Measurements from ENCODE around the gene REX1BD. TPM values are rescaled to one million over a fixed set of nuclear protein-coding genes. Genes with fewer than 3 reads are reported as not detected.
"Not testable (repeated sequence)": the region's sequence is repeated elsewhere in the genome, so short reads cannot be mapped to it uniquely, and the experiment has no call there.

The REX1BD gene
- total RNA-seq, 6 experiments from 2014 or later = 30.4 to 71.7 (median 45.6) TPM

DNA sequence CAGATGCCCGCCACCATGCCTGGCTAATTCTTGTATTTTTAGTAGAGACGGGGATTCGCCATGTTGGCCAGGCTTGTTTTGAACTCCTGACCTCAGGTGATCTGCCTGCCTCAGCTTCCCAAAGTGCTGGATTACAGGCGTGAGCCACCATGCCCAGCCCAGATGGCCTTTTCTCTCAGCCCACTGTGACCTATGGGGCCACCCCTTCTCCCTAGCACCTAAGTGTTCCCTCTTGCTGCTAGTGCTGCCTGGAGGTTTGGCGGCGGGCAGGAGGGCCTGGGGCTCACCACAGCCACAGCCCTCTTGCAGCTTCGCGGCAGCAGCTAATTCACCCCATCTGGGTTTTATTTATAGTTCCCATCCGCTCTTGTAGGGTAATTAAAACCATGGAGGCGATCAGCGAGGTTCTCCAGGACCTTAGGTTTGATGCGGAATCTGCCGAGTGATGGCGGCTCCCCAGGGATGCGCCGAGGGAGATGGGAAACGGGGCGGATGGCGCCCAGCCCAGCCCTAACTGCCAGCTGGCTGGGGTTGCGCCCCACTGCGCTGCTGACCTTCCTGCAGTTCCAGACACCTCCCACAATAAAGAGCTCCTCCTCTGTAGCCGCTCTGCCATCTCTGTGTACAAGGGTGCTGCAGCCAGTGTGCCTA lies 3.3 kb downstream of the REX1BD start:
- H3K4me1 ChIP-seq = peaks cover 0 to 22% (median 9%) of the 10 kb centered on the region in 4 donors
- H3K4me3 ChIP-seq = no peak overlapping the region
- H3K27ac ChIP-seq = no peak overlapping the region
- H3K27me3 ChIP-seq = no peaks in the 10 kb centered on the region
- DNase-seq (no peak), ATAC-seq (no peak)
- peaks cover 0 to 9% (median 2%) of the 10 kb centered on the region in 4 donors for H3K36me3 ChIP-seq
- H3K9me3 ChIP-seq = no peaks in the 10 kb centered on the region
- WGBS (ENCODE audit: insufficient coverage, low coverage, low lambda C conversion rate, missing lambda C conversion rate) = 86% methylated on average over 6 of the region's 22 CpGs
- TF ChIP-seq POLR2A (IDR thresholded peaks at IDR 0.05) = no peak
- TF ChIP-seq, protein P1, sequence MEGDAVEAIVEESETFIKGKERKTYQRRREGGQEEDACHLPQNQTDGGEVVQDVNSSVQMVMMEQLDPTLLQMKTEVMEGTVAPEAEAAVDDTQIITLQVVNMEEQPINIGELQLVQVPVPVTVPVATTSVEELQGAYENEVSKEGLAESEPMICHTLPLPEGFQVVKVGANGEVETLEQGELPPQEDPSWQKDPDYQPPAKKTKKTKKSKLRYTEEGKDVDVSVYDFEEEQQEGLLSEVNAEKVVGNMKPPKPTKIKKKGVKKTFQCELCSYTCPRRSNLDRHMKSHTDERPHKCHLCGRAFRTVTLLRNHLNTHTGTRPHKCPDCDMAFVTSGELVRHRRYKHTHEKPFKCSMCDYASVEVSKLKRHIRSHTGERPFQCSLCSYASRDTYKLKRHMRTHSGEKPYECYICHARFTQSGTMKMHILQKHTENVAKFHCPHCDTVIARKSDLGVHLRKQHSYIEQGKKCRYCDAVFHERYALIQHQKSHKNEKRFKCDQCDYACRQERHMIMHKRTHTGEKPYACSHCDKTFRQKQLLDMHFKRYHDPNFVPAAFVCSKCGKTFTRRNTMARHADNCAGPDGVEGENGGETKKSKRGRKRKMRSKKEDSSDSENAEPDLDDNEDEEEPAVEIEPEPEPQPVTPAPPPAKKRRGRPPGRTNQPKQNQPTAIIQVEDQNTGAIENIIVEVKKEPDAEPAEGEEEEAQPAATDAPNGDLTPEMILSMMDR (IDR thresholded peaks at IDR 0.05) = no peak
- intact Hi-C loops (cut with DNase I) = loop anchor here in 1 of 2 donors (5.0 kb wide), 1 partner anchor 255 kb away; no protein-coding TSS in a partner anchor

DNA sequence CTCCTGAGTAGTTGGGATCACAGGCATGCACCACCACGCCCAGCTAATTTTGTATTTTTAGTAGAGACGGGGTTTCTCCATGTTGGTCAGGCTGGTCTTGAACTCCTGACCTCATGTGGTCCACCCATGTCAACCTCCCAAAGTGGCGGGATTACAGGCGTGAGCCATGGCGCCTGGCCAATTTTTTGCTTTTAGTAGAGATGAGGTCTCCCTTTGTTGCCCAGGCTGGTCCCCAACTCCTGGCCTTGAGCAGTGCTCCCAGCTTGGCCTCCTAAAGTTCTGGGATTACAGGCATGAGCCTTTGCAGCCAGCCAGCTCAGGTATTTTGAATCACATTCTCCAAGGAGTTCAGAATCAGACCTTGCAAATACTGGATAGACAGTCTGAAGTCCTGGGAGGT lies 4.1 kb downstream of the REX1BD start:
- not testable (repeated sequence) for H3K27me3 ChIP-seq, DNase-seq, H3K27ac ChIP-seq, H3K9me3 ChIP-seq, H3K36me3 ChIP-seq, ATAC-seq, H3K4me3 ChIP-seq
- peaks cover 0 to 22% (median 9%) of the 10 kb centered on the region in 4 donors for H3K4me1 ChIP-seq
- 0% methylated on average over 1 of the region's 5 CpGs for WGBS (ENCODE audit: insufficient coverage, low coverage, low lambda C conversion rate, missing lambda C conversion rate)
- intact Hi-C loops (cut with DNase I) = loop anchor here in 1 of 2 donors (5.0 kb wide), 1 partner anchor 255 kb away; no protein-coding TSS in a partner anchor

DNA sequence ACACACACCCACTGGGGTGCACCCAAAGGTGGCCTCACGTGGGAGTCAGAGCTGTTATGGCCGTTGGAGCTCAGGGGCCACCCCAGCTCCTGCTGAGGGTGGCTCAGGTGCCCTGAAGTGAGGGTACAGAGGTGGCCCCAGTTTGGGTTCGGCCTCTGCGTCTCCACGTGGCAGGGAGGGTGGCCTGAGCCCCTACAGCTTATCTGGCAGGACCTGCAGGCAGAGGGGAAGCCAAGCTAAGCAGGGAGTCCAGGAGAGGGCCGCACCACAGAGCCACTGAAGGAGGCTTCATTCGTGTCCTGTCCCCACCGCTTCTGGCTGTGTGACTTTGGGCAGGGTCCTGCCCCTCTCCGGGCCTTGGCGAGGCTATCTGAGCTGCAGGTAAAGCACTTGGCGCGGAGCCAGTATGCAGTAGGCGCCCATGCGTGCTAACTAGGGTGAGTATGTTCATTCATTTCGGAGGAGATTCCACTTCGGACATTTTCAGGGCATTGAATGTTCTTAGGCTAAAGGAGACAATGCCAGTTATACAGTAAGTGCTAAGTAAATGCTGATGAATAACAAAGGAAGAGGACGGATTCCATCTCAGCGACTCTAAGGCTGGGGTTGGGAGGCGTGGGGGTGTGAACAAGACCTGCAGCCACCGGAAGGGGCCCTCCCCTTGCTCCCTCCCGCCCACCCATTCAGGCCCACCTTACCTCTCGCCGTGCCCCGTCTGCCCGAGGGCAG lies 4.9 kb downstream of the REX1BD start:
- intact Hi-C loops (cut with DNase I) = loop anchor here in 1 of 2 donors (5.0 kb wide), 1 partner anchor 254 kb away; no protein-coding TSS in a partner anchor
- Histone ChIP-seq H3K36me3 (peaks cover 0 to 9% (median 2%) of the 10 kb centered on the region in 4 donors), H3K27ac (no peak overlapping the region), H3K4me3 (no peak overlapping the region), H3K4me1 (peaks cover 0 to 22% (median 9%) of the 10 kb centered on the region in 4 donors), H3K9me3 (no peaks in the 10 kb centered on the region), H3K27me3 (no peaks in the 10 kb centered on the region)
- DNase-seq (no peak), ATAC-seq (no peak)
- TF ChIP-seq, protein P1 (IDR thresholded peaks at IDR 0.05) = no peak
- TF ChIP-seq POLR2A (IDR thresholded peaks at IDR 0.05) = no peak
- WGBS (ENCODE audit: insufficient coverage, low coverage, low lambda C conversion rate, missing lambda C conversion rate) = 20% methylated on average over 7 of the region's 25 CpGs

DNA sequence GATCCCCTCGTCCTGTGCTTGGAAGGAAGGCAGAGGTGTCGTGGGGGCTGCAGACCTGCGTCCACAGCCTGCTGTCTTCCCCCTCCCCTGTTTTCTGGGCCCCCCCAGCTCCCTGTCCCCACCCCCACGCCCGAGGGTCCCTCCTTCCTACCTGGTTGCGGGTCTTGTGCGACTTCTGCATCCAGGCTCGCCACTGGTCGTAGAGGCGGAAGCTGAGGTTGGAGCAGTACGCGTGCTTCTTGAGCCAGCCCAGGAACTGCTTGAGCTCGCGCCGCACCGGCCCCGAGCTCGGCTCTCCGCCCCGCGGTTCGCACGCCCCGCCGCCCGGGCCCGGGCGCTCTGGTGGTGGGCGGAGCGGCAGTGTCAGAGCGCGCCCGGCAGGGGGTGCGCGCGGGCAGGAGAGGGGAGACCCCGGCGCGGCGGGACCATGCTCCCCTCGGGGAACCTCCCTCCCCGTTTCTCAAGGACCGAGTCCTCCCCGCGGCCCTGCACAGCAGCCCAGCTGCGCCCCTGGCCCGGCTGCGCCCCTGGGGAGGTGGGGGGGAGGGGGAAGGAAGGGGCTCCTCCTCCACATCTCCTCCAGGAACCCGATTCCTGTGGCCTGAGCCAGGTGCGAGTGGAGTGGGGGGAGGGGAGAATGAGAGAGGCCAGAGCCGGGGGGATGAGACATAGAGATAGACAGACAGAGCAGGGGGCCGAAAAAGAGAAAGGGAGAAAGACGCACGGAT lies 5.7 kb downstream of the REX1BD start:
- H3K36me3 ChIP-seq = peaks cover 0 to 9% (median 2%) of the 10 kb centered on the region in 4 donors
- no peaks in the 10 kb centered on the region for H3K27me3 ChIP-seq
- ATAC-seq = peak; percentile 73 to 80 (median 76)
- TF ChIP-seq, protein P1 (IDR thresholded peaks at IDR 0.05) = peak; percentile 72 to 84 (median 80)
- TF ChIP-seq POLR2A (IDR thresholded peaks at IDR 0.05) = no peak
- WGBS (ENCODE audit: insufficient coverage, low coverage, low lambda C conversion rate, missing lambda C conversion rate) = under 1% methylated on average over 13 of the region's 54 CpGs
- no peak overlapping the region for H3K27ac ChIP-seq
- no peaks in the 10 kb centered on the region for H3K9me3 ChIP-seq
- peak in 2 of 3 donors; percentile 65 to 69 for DNase-seq
- H3K4me3 ChIP-seq = peak overlapping the region in 1 of 3 donors; percentile 15
- H3K4me1 ChIP-seq = peaks cover 0 to 22% (median 9%) of the 10 kb centered on the region in 4 donors
- intact Hi-C loops (cut with DNase I) = loop anchor here in 1 of 2 donors (5.0 kb wide), 1 partner anchor 253 kb away; no protein-coding TSS in a partner anchor

Data from right lobe of liver (tissue), 6 donors.